HepG2 (cell line): ENCODE results near the gene FHIT. TPM values are rescaled to one million over a fixed set of nuclear protein-coding genes. Genes with fewer than 3 reads are reported as not detected.

Source experiments
- ATAC-seq: fragments of 200-7000 bp; cut with Tn5 transposase; 3 replicates; pipeline ENCODE4 v1.9.1; 2020; ENCODE audit warnings: mild to moderate bottlenecking, moderate library complexity
- BruUV-seq: library from RNA; stranded (reverse); fragments of 400-500 nt; replicated peaks from 2 replicates; lab custom pipeline; 2021; lab: Mats Ljungman, UMichigan
- CTCF ChIA-PET: fragments of 300-600 bp; formaldehyde crosslinking; extraction: SDS; loops from one replicate; lab custom pipeline; 2021; ENCODE audit warnings: low total read pairs, inconsistent platforms, low intra/inter-chr PET ratio; lab: Yijun Ruan, JAX
- POLR2A ChIA-PET: fragments of 350-600 bp; sonication (Branson Sonifier 250); formaldehyde crosslinking; loops from one replicate; lab custom pipeline; 2020; ENCODE audit warnings: antibody characterized with exemption, inconsistent platforms; lab: Yijun Ruan, JAX
- DNase-seq: peaks from one replicate; pipeline ENCODE4 v3.0.0-alpha.2; 2015; ENCODE audit warnings: low spot score
- FAIRE-seq: peaks from 3 replicates; lab custom pipeline; 2011; peaks lifted over from hg19 to GRCh38; lab: Jason Lieb, UNC
- H2AFZ ChIP-seq: one replicate; pipeline ENCODE4 v1.6.1; 2011; ENCODE audit warnings: low read length, inconsistent platforms
- H3K27ac ChIP-seq: fragments of 300-600 bp; 3 replicates; pipeline ENCODE4 v1.8.0; 2011; ENCODE audit warnings: mixed run types, mild to moderate bottlenecking, mixed read lengths, low read length, inconsistent platforms; ENCODE audit not compliant: insufficient read depth; ENCODE audit errors: extremely low read length
- H3K27me3 ChIP-seq, 2 experiments: fragments of 200-600 bp in 1 of 2; 2 replicates in 1 of 2; 3 replicates in 1 of 2; pipeline versions ENCODE4 v1.6.0 to v1.8.0; 2011; ENCODE audit warnings: low read length in 2 of 2, mild to moderate bottlenecking in 2 of 2, moderate library complexity in 2 of 2, inconsistent platforms in 1 of 2; ENCODE audit not compliant: insufficient read depth in 2 of 2, control insufficient read depth in 1 of 2
- H3K36me3 ChIP-seq, 2 experiments: fragments of 200-600 bp in 1 of 2; replicated peaks in 1 of 2; 2 replicates in 1 of 2; 3 replicates in 1 of 2; pipeline versions ENCODE4 v1.5.1 to v1.8.0; 2011; ENCODE audit warnings: low read length in 2 of 2, inconsistent platforms in 1 of 2; ENCODE audit not compliant: insufficient read depth in 2 of 2, control insufficient read depth in 1 of 2
- H3K4me1 ChIP-seq: 2 replicates; pipeline ENCODE4 v1.5.1; 2012; ENCODE audit warnings: low read length, inconsistent platforms; ENCODE audit not compliant: insufficient read depth
- H3K4me2 ChIP-seq: 2 replicates; pipeline ENCODE4 v1.6.0; 2011; ENCODE audit warnings: low read depth, low read length, inconsistent platforms
- H3K4me3 ChIP-seq, 3 experiments: fragments of 200-600 bp in 1 of 3; sonication (generic), shearing (Covaris generic) in 1 of 3; replicated peaks in 1 of 3; 2 replicates each; pipeline ENCODE4 v1.5.1; 2011 to 2016; ENCODE audit warnings: low read length in 3 of 3, inconsistent platforms in 2 of 3, low read depth in 2 of 3, mild to moderate bottlenecking in 2 of 3, control low read depth in 1 of 3, mixed read lengths in 1 of 3; ENCODE audit not compliant: insufficient read depth in 1 of 3
- H3K79me2 ChIP-seq: one replicate; pipeline ENCODE4 v1.6.1; 2011; ENCODE audit warnings: low read length, inconsistent platforms; ENCODE audit not compliant: insufficient read depth
- H3K9ac ChIP-seq: 2 replicates; pipeline ENCODE4 v1.6.0; 2011; ENCODE audit warnings: mild to moderate bottlenecking, low read depth, low read length, inconsistent platforms; ENCODE audit not compliant: insufficient read depth
- H3K9me3 ChIP-seq: 2 replicates; pipeline ENCODE4 v1.5.1; 2012; ENCODE audit warnings: mild to moderate bottlenecking, low read length
- H4K20me1 ChIP-seq: 2 replicates; pipeline ENCODE4 v1.6.0; 2011; ENCODE audit warnings: inconsistent platforms, mild to moderate bottlenecking, low read length, moderate library complexity; ENCODE audit not compliant: insufficient read depth
- TRIM24 ChIP-seq: sonication (generic); formaldehyde crosslinking; IDR thresholded peaks from 2 replicates; pipeline ENCODE4 v1.8.0; 2022; ENCODE audit warnings: mild to moderate bottlenecking, missing genetic modification reagents
- WGBS: methylation state at CpG from one replicate; pipeline ENCODE4 v1.1.6; 2017; ENCODE audit warnings: low lambda C conversion rate; 5-methylcytosine and 5-hydroxymethylcytosine counted together
- in situ Hi-C: cut with HindIII; loops from 2 replicates; pipeline ENCODE4 v1.10.0; 2017; ENCODE audit warnings: low pct_unique_long_range_greater_than_20kb; ENCODE audit not compliant: extremely low pct_ligation_motif_present
- intact Hi-C: fragments of 100-400 bp; cut with micrococcal nuclease; formaldehyde crosslinking; loops from one replicate; pipeline ENCODE4 v1.10.0; 2022; ENCODE audit not compliant: unreplicated experiment
- polyA plus RNA-seq, 8 experiments: library from polyadenylated mRNA; depleted of rRNA in 3 of 8; stranded (reverse) in 7 of 8; unstranded in 1 of 8; fragments of >200 nt; fragmentation: Illumina TruSeq in 4 of 8; extraction: Trizol in 4 of 8; gene quantifications; 2 replicates each; pipeline versions ENCODE4 v1.2.1 to v1.2.3, GENCODE V29; 2011 to 2016; ENCODE audit warnings: low read depth in 4 of 8, missing spikeins in 1 of 8, mixed read lengths in 1 of 8; ENCODE audit not compliant: insufficient read depth in 1 of 8
- total RNA-seq, 5 experiments: library from RNA; depleted of rRNA; stranded (reverse); fragments of >200 nt; fragmentation: Illumina TruSeq; extraction: Trizol; gene quantifications; 2 replicates each; pipeline ENCODE4 v1.2.3, GENCODE V29; 2016; ENCODE audit warnings: low read depth in 1 of 5
- TF ChIP-seq, protein P1 (sequence below): fragments of 450-650 bp; IDR thresholded peaks from 2 replicates; pipeline ENCODE4 v1.6.1; 2016
- TF ChIP-seq, protein P2 (sequence below): sonication (generic); formaldehyde crosslinking; IDR thresholded peaks from 2 replicates; pipeline ENCODE4 v1.8.1; 2023; ENCODE audit warnings: missing genetic modification reagents, mild to moderate bottlenecking, borderline replicate concordance

Gene FHIT
- total and polyA plus RNA-seq, 2 of the 13 experiments (the other 11 are each of a cell fraction or from before 2014, with no cell fraction given) = 4.0 to 4.6 TPM

DNA sequence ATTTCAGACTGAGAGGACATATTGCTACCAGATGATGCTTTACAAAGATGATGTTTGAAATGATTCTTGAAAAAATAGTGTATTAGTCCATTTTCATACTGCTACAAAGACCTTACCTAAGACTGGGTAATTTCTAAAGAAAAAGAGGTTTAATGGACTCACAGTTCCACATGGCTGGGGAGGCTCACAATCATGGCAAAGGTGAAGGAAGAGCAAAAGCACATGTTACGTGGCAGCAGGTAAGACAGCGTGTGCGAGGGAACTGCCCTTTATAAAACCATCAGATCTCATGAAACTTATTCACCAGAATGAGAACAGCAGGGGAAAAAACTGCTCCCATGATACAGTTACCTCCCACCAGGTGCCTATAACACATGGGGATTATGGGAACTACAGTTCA, 1543.0 kb downstream of the FHIT start:
- no TSS peak for BruUV-seq
- ChIA-PET CTCF (no interaction called here), POLR2A (no interaction called here)
- H3K4me3 ChIP-seq = no peak overlapping the region
- intact Hi-C loops = no loop called here
- H3K27me3 ChIP-seq = no peaks in the 10 kb centered on the region; a peak in 1 of 5 replicates
- no peak overlapping the region for H3K27ac ChIP-seq
- WGBS = 68% methylated on average over 3 of the region's 3 CpGs
- FAIRE-seq (no peak), DNase-seq (no peak), ATAC-seq (no peak)
- H4K20me1 ChIP-seq = no peaks in the 10 kb centered on the region
- no peak overlapping the region for H2AFZ ChIP-seq
- H3K36me3 ChIP-seq = no peaks in the 10 kb centered on the region
- no peak overlapping the region for H3K9ac ChIP-seq
- no peaks in the 10 kb centered on the region for H3K9me3 ChIP-seq
- TF ChIP-seq, protein P1, sequence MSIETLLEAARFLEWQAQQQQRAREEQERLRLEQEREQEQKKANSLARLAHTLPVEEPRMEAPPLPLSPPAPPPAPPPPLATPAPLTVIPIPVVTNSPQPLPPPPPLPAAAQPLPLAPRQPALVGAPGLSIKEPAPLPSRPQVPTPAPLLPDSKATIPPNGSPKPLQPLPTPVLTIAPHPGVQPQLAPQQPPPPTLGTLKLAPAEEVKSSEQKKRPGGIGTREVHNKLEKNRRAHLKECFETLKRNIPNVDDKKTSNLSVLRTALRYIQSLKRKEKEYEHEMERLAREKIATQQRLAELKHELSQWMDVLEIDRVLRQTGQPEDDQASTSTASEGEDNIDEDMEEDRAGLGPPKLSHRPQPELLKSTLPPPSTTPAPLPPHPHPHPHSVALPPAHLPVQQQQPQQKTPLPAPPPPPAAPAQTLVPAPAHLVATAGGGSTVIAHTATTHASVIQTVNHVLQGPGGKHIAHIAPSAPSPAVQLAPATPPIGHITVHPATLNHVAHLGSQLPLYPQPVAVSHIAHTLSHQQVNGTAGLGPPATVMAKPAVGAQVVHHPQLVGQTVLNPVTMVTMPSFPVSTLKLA = peak; percentile 97
- no peak for TF ChIP-seq TRIM24
- H3K4me2 ChIP-seq = no peak overlapping the region
- H3K4me1 ChIP-seq = no peaks in the 10 kb centered on the region
- in situ Hi-C loops = no loop called here
- H3K79me2 ChIP-seq = no peaks in the 10 kb centered on the region

DNA sequence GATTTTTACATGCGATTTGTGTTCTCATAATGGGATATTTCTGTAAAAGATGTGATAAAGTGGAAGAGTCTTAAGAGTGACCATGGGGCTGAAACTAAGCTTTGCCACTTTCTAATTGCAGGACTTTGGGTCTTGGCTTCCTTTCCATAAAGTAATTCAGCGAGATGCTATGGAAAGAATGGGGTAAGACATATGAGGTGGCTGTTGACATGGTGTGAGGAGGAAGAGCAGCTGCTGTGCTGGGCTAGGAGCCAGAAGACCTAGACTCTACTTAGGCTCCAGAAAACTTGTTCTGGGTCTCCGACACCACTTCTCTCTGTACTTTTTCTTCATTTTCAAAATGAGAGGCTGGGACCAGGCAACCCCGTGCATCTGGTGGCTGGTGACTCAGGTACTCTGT, 1547.0 kb downstream of the FHIT start:
- BruUV-seq = no TSS peak
- no peaks in the 10 kb centered on the region for H3K4me1 ChIP-seq
- no peak overlapping the region for H3K4me3 ChIP-seq
- H3K9me3 ChIP-seq = no peaks in the 10 kb centered on the region
- no peak overlapping the region for H3K9ac ChIP-seq
- no peaks in the 10 kb centered on the region; a peak in 1 of 5 replicates for H3K27me3 ChIP-seq
- H4K20me1 ChIP-seq = no peaks in the 10 kb centered on the region
- 3% methylated on average over 4 of the region's 4 CpGs for WGBS
- TF ChIP-seq, protein P2, sequence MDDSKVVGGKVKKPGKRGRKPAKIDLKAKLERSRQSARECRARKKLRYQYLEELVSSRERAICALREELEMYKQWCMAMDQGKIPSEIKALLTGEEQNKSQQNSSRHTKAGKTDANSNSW (CRISPR knock-in tag) = no peak
- TF ChIP-seq, all 625 proteins: peak for 0
- no peak for FAIRE-seq
- no peak for ATAC-seq
- H3K27ac ChIP-seq = no peak overlapping the region
- ChIA-PET CTCF (no interaction called here), POLR2A (no interaction called here)
- intact Hi-C loops (no loop called here), in situ Hi-C loops (no loop called here)
- no peak for DNase-seq
- H3K79me2 ChIP-seq = no peaks in the 10 kb centered on the region
- no peaks in the 10 kb centered on the region for H3K36me3 ChIP-seq
- no peak overlapping the region for H2AFZ ChIP-seq
- H3K4me2 ChIP-seq = no peak overlapping the region
